Progenitor cell of endocrine pancreas (in vitro differentiated cells): ENCODE results near the gene TVP23B. TPM values are rescaled to one million over a fixed set of nuclear protein-coding genes. Genes with fewer than 3 reads are reported as not detected.
A peak's percentile ranks its signal among the peaks of the same experiment; 100 is the strongest.
"Not testable (repeated sequence)": the region's sequence is repeated elsewhere in the genome, so short reads cannot be mapped to it uniquely, and the experiment has no call there.

Experiments used
- DNase-seq: peaks from one replicate; pipeline ENCODE4 v3.0.0; 2021; ENCODE audit warnings: low spot score; ENCODE audit not compliant: unreplicated experiment
- H3K27ac Mint-ChIP-seq: 2 replicates; pipeline ENCODE4 v1.8.0; 2021; ENCODE audit warnings: mild to moderate bottlenecking, moderate library complexity, mixed read lengths
- H3K27me3 Mint-ChIP-seq: 2 replicates; pipeline ENCODE4 v1.8.0; 2021; ENCODE audit warnings: mixed read lengths
- H3K36me3 Mint-ChIP-seq: 2 replicates; pipeline ENCODE4 v1.8.0; 2022; ENCODE audit warnings: mixed read lengths; ENCODE audit not compliant: insufficient read depth
- H3K4me1 Mint-ChIP-seq: 2 replicates; pipeline ENCODE4 v1.8.0; 2021; ENCODE audit warnings: low read depth, mixed read lengths
- H3K4me3 Mint-ChIP-seq: 2 replicates; pipeline ENCODE4 v1.8.0; 2021; ENCODE audit warnings: low read depth, mild to moderate bottlenecking, moderate library complexity, mixed read lengths
- H3K9me3 Mint-ChIP-seq: 2 replicates; pipeline ENCODE4 v1.8.0; 2021; ENCODE audit warnings: low read depth, mixed read lengths
- total RNA-seq: library from RNA; stranded (reverse); gene quantifications from 2 replicates; pipeline ENCODE4 v1.2.1, GENCODE V29; 2021
- TF ChIP-seq, protein P1 (sequence below): fragments of 200-600 bp; sonication (generic); IDR thresholded peaks from one replicate; pipeline ENCODE4 v1.5.0; 2021; ENCODE audit warnings: antibody characterized with exemption, mild to moderate bottlenecking; ENCODE audit not compliant: unreplicated experiment

Gene TVP23B
- total RNA-seq, 1 donor from 2014 or later: 37.7 TPM

DNA sequence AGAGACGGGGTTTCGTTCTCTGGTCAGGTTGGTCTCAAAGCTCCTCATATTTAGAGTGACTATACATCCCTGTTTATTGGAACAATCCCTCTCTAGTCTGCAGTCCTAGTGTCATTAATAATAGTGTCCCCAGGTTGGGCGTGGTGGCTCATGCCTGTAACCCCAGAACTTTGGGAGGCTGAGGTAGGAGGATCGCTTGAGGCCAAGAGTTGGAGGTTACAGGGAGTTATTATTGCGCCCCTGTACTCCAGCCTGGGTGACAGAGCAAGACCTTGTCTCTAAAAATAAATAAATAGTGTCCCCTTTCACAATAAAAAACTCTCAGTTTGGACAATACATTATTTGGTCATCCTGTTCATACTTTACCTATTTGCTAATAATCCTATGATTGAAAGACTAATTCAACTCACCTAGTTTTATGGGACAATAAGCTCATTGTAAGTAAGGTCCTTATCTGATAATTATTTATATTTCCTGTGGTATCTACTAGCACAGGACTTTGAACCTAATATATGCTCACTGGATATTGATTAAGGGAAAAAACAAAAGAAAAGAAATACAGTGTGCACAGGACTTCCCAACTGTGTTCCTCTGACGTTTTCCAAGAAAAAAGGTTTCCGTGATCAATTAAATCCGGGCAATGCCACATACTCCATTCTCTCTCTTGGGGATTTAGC is 23.5 kb upstream of the TVP23B start:
- H3K36me3 Mint-ChIP-seq, H3K9me3 Mint-ChIP-seq, DNase-seq, H3K27me3 Mint-ChIP-seq, H3K4me3 Mint-ChIP-seq: not testable (repeated sequence)
- peaks cover 13% of the 10 kb centered on the region for H3K4me1 Mint-ChIP-seq
- peak overlapping the region; percentile 76 for H3K27ac Mint-ChIP-seq

DNA sequence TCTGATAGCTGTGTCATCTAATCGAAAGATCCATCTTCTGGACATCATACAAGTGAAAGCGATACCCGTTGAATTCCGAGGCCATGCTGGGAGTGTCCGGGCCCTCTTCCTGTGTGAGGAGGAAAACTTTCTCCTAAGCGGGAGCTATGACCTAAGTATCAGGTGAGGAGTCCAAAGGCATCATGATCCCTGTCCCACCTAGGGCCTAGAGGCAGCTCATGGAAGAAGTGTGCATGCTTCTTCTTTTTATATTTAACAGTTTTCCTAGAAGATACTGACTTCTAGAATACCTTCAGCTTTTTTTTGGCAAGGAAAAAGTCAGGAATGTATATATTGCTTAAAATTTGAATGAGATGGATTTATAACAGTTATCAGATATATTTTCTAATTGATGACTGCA is 22.6 kb upstream of the TVP23B start:
- not testable (repeated sequence) for H3K4me1 Mint-ChIP-seq, H3K27ac Mint-ChIP-seq, H3K4me3 Mint-ChIP-seq, H3K9me3 Mint-ChIP-seq, H3K36me3 Mint-ChIP-seq, DNase-seq, H3K27me3 Mint-ChIP-seq

DNA sequence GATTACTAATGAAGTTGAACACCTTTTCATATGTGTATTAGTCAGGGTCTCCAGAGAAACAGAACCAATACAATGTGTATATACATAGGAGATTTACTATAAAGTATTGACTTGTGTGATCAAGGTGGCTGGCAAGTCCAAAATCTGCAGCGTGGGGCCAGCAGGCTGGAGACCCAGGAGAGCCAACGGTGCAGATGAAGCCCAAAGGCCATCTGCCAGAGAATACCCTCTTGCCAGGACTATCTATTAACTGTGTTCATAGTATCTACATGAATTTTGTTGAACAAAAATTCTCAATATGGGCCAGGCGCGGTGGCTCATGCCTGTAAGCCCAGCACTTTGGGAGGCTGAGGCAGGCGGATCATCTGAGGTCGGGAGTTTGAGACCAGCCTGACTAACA is 20.8 kb upstream of the TVP23B start:
- H3K4me1 Mint-ChIP-seq: not testable (repeated sequence)

DNA sequence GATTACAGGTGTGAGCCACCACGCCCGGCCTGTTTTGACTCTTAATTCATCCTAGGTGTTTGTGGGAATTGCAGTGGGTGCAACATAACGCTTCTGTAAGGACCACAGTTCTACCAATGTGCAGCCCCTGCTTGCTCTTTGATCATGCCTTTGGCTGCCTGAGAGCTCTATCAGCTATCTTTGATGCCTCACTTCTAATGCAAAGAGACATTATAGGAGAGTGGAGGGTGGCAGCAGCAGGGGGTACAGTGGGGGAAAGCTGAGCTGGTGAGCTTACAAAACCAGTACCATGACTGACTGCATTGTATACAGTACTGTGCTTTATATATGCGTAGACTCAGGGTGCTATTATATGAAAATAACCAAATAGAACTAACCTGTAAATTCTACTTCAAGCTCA is 10.4 kb upstream of the TVP23B start:
- H3K4me3 Mint-ChIP-seq, DNase-seq, H3K27ac Mint-ChIP-seq, H3K9me3 Mint-ChIP-seq, H3K36me3 Mint-ChIP-seq, H3K27me3 Mint-ChIP-seq: not testable (repeated sequence)
- H3K4me1 Mint-ChIP-seq: peaks cover 27% of the 10 kb centered on the region

More for the DNA sequence above, 20.8 kb upstream of the TVP23B start:
- DNase-seq, H3K36me3 Mint-ChIP-seq, H3K9me3 Mint-ChIP-seq, H3K27me3 Mint-ChIP-seq, H3K27ac Mint-ChIP-seq, H3K4me3 Mint-ChIP-seq: not testable (repeated sequence)

DNA sequence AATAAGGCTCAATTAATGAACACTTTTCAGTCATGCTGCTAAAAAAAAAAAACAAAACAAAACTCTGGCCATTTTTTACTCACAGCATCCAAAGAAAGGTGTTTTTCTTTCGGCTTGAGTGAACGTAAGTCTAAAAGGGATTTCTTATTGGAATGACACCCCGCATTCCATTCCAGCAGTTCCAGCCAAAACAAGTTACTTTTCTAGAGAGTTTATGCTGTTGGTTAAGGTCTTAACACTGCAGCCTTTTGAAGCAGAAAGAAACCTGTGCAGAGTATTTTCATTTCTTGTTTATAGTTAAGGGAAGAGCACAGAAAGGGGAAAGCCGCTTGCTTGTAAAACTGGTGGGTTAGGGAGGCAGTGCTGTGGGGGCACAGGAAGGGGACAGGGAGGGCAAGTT is 9.9 kb upstream of the TVP23B start:
- H3K27me3 Mint-ChIP-seq, H3K27ac Mint-ChIP-seq, DNase-seq, H3K36me3 Mint-ChIP-seq, H3K4me3 Mint-ChIP-seq, H3K9me3 Mint-ChIP-seq: not testable (repeated sequence)
- H3K4me1 Mint-ChIP-seq: peaks cover 27% of the 10 kb centered on the region

DNA sequence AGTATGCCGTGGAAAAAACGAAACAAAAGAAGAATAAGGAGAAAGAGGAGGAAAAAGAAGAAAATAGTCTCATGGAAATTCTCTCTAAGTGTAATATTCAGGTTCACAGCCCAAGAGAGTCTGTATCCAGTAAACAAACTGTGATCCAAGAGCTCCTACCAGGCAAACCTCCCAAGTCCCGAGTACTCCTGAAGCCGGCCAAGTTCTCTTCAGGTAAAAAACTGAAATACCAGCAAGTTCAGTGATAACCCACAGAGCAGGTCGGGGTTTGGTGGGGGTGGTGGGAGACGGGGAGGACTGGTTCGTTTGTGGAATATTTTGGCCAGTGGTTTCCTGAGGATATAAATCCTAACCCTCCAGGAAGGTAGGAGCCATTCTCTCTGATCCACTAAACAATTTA is 8.5 kb upstream of the TVP23B start:
- no peak overlapping the region for H3K27ac Mint-ChIP-seq
- TF ChIP-seq, protein P1, sequence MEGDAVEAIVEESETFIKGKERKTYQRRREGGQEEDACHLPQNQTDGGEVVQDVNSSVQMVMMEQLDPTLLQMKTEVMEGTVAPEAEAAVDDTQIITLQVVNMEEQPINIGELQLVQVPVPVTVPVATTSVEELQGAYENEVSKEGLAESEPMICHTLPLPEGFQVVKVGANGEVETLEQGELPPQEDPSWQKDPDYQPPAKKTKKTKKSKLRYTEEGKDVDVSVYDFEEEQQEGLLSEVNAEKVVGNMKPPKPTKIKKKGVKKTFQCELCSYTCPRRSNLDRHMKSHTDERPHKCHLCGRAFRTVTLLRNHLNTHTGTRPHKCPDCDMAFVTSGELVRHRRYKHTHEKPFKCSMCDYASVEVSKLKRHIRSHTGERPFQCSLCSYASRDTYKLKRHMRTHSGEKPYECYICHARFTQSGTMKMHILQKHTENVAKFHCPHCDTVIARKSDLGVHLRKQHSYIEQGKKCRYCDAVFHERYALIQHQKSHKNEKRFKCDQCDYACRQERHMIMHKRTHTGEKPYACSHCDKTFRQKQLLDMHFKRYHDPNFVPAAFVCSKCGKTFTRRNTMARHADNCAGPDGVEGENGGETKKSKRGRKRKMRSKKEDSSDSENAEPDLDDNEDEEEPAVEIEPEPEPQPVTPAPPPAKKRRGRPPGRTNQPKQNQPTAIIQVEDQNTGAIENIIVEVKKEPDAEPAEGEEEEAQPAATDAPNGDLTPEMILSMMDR: no peak
- DNase-seq: no peak
- no peak overlapping the region for H3K4me3 Mint-ChIP-seq
- no peaks in the 10 kb centered on the region for H3K27me3 Mint-ChIP-seq
- H3K36me3 Mint-ChIP-seq: no peaks in the 10 kb centered on the region
- H3K9me3 Mint-ChIP-seq: no peaks in the 10 kb centered on the region
- peaks cover 27% of the 10 kb centered on the region for H3K4me1 Mint-ChIP-seq

DNA sequence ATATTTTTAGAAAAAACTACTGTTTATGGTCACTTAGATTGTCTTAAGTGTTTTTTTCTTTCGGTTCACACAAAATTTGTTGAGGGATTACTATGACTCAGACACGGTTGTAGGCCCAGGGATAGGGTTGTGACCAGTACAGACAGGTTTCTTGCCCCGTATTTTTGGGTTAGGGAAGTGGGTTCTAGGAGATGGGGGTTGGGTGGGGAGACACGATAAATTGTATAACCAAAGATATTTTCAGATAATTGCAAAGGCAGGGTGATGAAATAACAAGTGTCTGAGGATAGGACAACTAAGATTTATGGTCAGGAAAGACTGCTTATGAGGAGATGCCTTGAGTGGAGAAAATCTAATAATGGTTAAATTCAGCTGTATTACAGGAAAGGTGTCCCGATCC is 822 bp downstream of the TVP23B start:
- peak overlapping the region; percentile 73 for H3K27ac Mint-ChIP-seq
- H3K9me3 Mint-ChIP-seq, DNase-seq, H3K27me3 Mint-ChIP-seq, H3K36me3 Mint-ChIP-seq: not testable (repeated sequence)
- peaks cover 15% of the 10 kb centered on the region for H3K4me1 Mint-ChIP-seq
- H3K4me3 Mint-ChIP-seq: peak overlapping the region; percentile 71

DNA sequence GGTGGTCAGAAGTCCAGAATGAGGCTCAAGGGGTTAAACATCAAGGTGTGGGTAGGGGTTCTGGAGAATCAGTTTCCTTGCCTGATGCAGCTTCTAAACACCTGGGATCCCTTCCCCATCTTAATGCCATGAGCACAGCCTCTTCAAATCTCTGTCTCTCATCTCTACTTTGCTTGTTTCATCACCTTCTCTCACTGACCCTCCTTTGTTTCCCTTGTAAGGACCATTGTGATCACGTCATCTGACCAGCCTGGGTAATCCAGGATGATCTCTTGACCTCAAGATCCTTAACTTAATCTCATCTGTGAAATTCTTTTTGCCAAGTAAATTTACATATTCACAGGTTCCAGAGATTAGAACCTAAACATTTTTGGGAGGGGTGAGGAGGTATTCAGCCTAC is 5.0 kb downstream of the TVP23B start:
- not testable (repeated sequence) for H3K4me3 Mint-ChIP-seq, DNase-seq, H3K27me3 Mint-ChIP-seq, H3K9me3 Mint-ChIP-seq
- Mint-ChIP-seq H3K27ac (peak overlapping the region; percentile 78), H3K4me1 (peaks cover 14% of the 10 kb centered on the region), H3K36me3 (peaks cover 11% of the 10 kb centered on the region)

DNA sequence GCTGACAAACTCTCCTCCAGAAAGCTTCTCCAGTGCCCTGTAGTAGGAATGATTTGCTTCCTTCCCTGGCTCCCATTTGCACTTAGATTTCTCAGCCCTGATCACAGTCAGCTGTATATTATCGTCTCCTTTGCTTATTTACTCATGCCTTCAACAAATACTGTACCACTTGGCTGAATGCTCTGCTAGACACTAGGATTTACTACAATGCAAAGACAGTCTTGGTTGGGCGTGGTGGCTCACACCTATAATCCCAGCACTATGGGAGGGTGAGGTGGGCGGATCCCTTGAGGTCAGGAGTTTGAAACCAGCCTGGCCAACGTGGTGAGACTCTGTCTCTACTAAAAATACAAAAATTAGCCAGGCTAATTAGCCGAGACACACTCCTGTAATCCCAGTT is 5.9 kb downstream of the TVP23B start:
- not testable (repeated sequence) for H3K27me3 Mint-ChIP-seq, H3K9me3 Mint-ChIP-seq, H3K4me3 Mint-ChIP-seq, DNase-seq, H3K27ac Mint-ChIP-seq
- Mint-ChIP-seq H3K4me1 (peaks cover 14% of the 10 kb centered on the region), H3K36me3 (peaks cover 11% of the 10 kb centered on the region)

DNA sequence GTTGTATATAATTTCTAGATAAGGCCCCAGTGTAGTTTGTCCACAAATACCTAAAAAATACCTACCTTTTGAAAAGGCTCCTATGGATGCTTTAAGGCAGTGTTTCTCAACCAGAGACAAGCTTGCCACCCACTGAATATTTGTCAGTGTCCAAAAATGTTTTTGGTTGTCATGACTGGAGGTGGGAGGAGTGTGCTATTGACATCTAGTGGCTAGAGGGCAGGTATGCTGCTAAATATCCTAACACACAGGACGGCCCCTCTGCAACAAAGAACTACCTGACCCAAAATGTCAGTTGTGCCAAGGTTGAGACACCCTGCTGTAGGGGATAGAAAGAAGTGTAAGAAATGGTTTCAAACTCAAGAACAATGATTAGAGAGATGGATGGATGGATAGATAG is 10.4 kb downstream of the TVP23B start:
- H3K4me1 Mint-ChIP-seq, H3K27ac Mint-ChIP-seq, DNase-seq, H3K36me3 Mint-ChIP-seq, H3K27me3 Mint-ChIP-seq, H3K4me3 Mint-ChIP-seq, H3K9me3 Mint-ChIP-seq: not testable (repeated sequence)

DNA sequence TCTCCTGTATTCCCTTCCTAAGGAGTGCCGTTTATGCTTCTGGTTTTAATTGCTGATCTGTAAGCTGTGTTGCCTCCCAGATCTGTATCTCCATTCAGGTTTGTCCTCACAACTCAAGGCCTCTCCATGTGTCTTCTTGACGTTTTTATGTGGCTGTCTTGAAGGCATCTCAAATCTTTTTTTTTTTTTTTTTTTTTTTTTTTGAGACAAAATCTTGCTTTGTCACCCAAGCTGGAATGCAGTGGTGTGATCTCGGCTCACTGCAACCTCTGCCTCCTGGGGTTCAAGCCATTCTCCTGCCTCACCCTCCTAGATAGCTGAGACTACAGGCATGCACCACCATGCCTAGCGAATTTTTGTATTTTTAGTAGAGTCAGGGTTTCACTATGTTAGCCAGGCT is 13.9 kb downstream of the TVP23B start:
- H3K9me3 Mint-ChIP-seq, H3K4me1 Mint-ChIP-seq, DNase-seq, H3K27ac Mint-ChIP-seq, H3K27me3 Mint-ChIP-seq, H3K4me3 Mint-ChIP-seq: not testable (repeated sequence)
- H3K36me3 Mint-ChIP-seq: peaks cover 12% of the 10 kb centered on the region

DNA sequence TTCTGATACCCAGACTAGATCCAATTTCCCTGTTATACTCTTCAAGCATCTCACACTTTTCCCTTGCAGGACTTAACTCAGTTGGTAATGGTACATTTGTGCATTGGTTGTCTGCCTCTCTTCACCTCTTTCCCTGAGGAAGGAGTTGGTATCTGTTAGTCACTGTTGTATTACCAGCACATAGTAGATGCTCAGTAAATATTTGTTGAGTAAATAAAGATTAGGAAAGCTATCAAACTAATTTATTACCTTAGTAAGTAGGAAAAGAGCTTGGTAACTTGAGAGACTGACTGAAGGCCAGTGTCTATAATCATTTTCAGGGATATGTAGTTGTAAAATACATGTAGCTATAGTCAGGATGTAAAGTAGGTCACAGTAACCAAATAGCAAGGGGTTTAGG is 15.9 kb downstream of the TVP23B start:
- H3K9me3 Mint-ChIP-seq, H3K4me1 Mint-ChIP-seq, H3K4me3 Mint-ChIP-seq, DNase-seq, H3K27me3 Mint-ChIP-seq, H3K27ac Mint-ChIP-seq: not testable (repeated sequence)
- peaks cover 14% of the 10 kb centered on the region for H3K36me3 Mint-ChIP-seq
